ENCODE results near the gene BCL6.

Gene BCL6

GRCh38 chr3:187758318-187758955 is 13.2 kb upstream of the BCL6 start:
- DNase-seq: no peak

- no peak for DNase-seq
These were observed 8.2 kb upstream of the BCL6 start for GRCh38 chr3:187753516-187753915.

GRCh38 chr3:187750513-187751123 is 5.3 kb upstream of the BCL6 start:
- no peak for DNase-seq

GRCh38 chr3:187750006-187750512 is 4.8 kb upstream of the BCL6 start:
- peak; percentile 55 for DNase-seq

GRCh38 chr3:187748050-187748481 is 2.8 kb upstream of the BCL6 start:
- no peak for DNase-seq

GRCh38 chr3:187747506-187747905 is 2.2 kb upstream of the BCL6 start:
- no peak for DNase-seq

GRCh38 chr3:187746442-187747281 is 1.4 kb upstream of the BCL6 start:
- DNase-seq: no peak

GRCh38 chr3:187746059-187746441 is 782 bp upstream of the BCL6 start:
- no peak for DNase-seq

- DNase-seq: no peak
These were observed 808 bp downstream of the BCL6 start for GRCh38 chr3:187744169-187745151.

GRCh38 chr3:187743195-187744141 is 1.8 kb downstream of the BCL6 start:
- no peak for DNase-seq

- no peak for DNase-seq
These were observed 2.7 kb downstream of the BCL6 start for GRCh38 chr3:187742351-187743171.

- DNase-seq: no peak
These were observed 3.6 kb downstream of the BCL6 start for GRCh38 chr3:187741403-187742350.

- DNase-seq: no peak
These were observed 4.6 kb downstream of the BCL6 start for GRCh38 chr3:187740421-187741399.

GRCh38 chr3:187739561-187740332 is 5.5 kb downstream of the BCL6 start:
- DNase-seq: no peak

GRCh38 chr3:187739094-187739560 is 6.1 kb downstream of the BCL6 start:
- DNase-seq: no peak

GRCh38 chr3:187738331-187739093 is 6.8 kb downstream of the BCL6 start:
- DNase-seq: peak; percentile 50

Measured in NCI-H1417 treated with DMSO at 0.1 percent for 48 hours (cell line).